Neuronal stem cell (in vitro differentiated cells): ENCODE data around the gene SPR.

ENCODE experiments used
- DNase-seq: peaks from one replicate; pipeline ENCODE4 v3.0.0-alpha.2; 2013; ENCODE audit warnings: low spot score
- H2AFZ ChIP-seq: one replicate; pipeline ENCODE4 v1.6.1; 2013; ENCODE audit warnings: mild to moderate bottlenecking, low read length, inconsistent platforms
- H2AK5ac ChIP-seq: 2 replicates; pipeline ENCODE4 v1.6.1; 2013; ENCODE audit warnings: low read depth, mild to moderate bottlenecking, inconsistent platforms, low read length, moderate library complexity, mixed read lengths
- H2BK120ac ChIP-seq: 2 replicates; pipeline ENCODE4 v1.6.1; 2013; ENCODE audit warnings: low read depth, mild to moderate bottlenecking, inconsistent platforms, low read length, moderate library complexity, mixed read lengths
- H2BK12ac ChIP-seq: one replicate; pipeline ENCODE4 v1.6.1; 2013; ENCODE audit warnings: low read length, inconsistent platforms
- H2BK15ac ChIP-seq: 2 replicates; pipeline ENCODE4 v1.6.1; 2013; ENCODE audit warnings: mild to moderate bottlenecking, low read length, inconsistent platforms, mixed read lengths
- H2BK5ac ChIP-seq: one replicate; pipeline ENCODE4 v1.6.1; 2013; ENCODE audit warnings: inconsistent platforms, mild to moderate bottlenecking, low read length, moderate library complexity
- H3K14ac ChIP-seq: one replicate; pipeline ENCODE4 v1.6.1; 2013; ENCODE audit warnings: low read length, inconsistent platforms
- H3K18ac ChIP-seq: 2 replicates; pipeline ENCODE4 v1.6.1; 2013; ENCODE audit warnings: low read length, inconsistent platforms
- H3K23ac ChIP-seq: 2 replicates; pipeline ENCODE4 v1.6.1; 2013; ENCODE audit warnings: low read depth, mild to moderate bottlenecking, mixed read lengths, low read length, inconsistent platforms; ENCODE audit not compliant: poor library complexity
- H3K27ac ChIP-seq: replicated peaks from 3 replicates; pipeline ENCODE4 v1.5.1; 2013; ENCODE audit warnings: low read length, inconsistent platforms
- H3K27me3 ChIP-seq, 3 experiments: 2 replicates each; pipeline ENCODE4 v1.6.1; 2013; ENCODE audit warnings: low read length in 3 of 3, mild to moderate bottlenecking in 2 of 3, inconsistent platforms in 1 of 3, low read depth in 1 of 3, mixed read lengths in 1 of 3, moderate library complexity in 1 of 3; ENCODE audit not compliant: control insufficient read depth in 3 of 3, insufficient read depth in 3 of 3
- H3K36me3 ChIP-seq, 2 donors: replicated peaks in 1 of 2; 2 replicates each; pipeline ENCODE4 v1.6.1; 2013; ENCODE audit warnings: low read length in 2 of 2; ENCODE audit not compliant: control insufficient read depth in 2 of 2, insufficient read depth in 2 of 2
- H3K4ac ChIP-seq: 2 replicates; pipeline ENCODE4 v1.6.1; 2013; ENCODE audit warnings: inconsistent platforms, mild to moderate bottlenecking, low read length, moderate library complexity
- H3K4me1 ChIP-seq, 2 donors: 1 replicate in 1 of 2; 2 replicates in 1 of 2; pipeline ENCODE4 v1.6.1; 2013; ENCODE audit warnings: low read length in 2 of 2, low read depth in 1 of 2; ENCODE audit not compliant: control insufficient read depth in 2 of 2, insufficient read depth in 1 of 2
- H3K4me2 ChIP-seq: one replicate; pipeline ENCODE4 v1.6.1; 2013; ENCODE audit warnings: mild to moderate bottlenecking, low read length, inconsistent platforms; ENCODE audit not compliant: insufficient read depth, poor library complexity, severe bottlenecking
- H3K4me3 ChIP-seq, 2 donors: 2 replicates each; pipeline ENCODE4 v1.5.1; 2013; ENCODE audit warnings: low read length in 2 of 2, mild to moderate bottlenecking in 2 of 2, inconsistent platforms in 1 of 2, moderate library complexity in 1 of 2
- H3K79me1 ChIP-seq: one replicate; pipeline ENCODE4 v1.6.1; 2013; ENCODE audit warnings: low read depth, mild to moderate bottlenecking, inconsistent platforms, low read length, moderate library complexity
- H3K9ac ChIP-seq: one replicate; pipeline ENCODE4 v1.6.1; 2013; ENCODE audit warnings: mild to moderate bottlenecking, low read depth, low read length, inconsistent platforms; ENCODE audit not compliant: poor library complexity
- H3K9me3 ChIP-seq, 2 donors: replicated peaks in 1 of 2; 2 replicates each; pipeline versions ENCODE3 to v1.6.1; 2013; ENCODE audit warnings: low read length in 2 of 2, mild to moderate bottlenecking in 2 of 2, inconsistent platforms in 1 of 2, low read depth in 1 of 2, mixed read lengths in 1 of 2, moderate library complexity in 1 of 2; ENCODE audit not compliant: control insufficient read depth in 2 of 2, insufficient read depth in 1 of 2
- H4K8ac ChIP-seq: one replicate; pipeline ENCODE4 v1.6.1; 2013; ENCODE audit warnings: low read depth, mild to moderate bottlenecking, inconsistent platforms, low read length, moderate library complexity
- H4K91ac ChIP-seq: one replicate; pipeline ENCODE4 v1.6.1; 2013; ENCODE audit warnings: low read length, low read depth, mild to moderate bottlenecking, inconsistent platforms; ENCODE audit not compliant: poor library complexity
- WGBS, 2 donors: extraction: QIAGEN DNeasy Blood & Tissue Kit; methylation state at CpG; one replicate each; pipeline ENCODE4 v1.1.7; 2013; ENCODE audit warnings: missing lambda C conversion rate in 2 of 2, mixed read lengths in 1 of 2; ENCODE audit not compliant: insufficient read length in 2 of 2, insufficient replicate concordance in 1 of 2; ENCODE audit errors: extremely low coverage in 2 of 2; 5-methylcytosine and 5-hydroxymethylcytosine counted together

Gene SPR

GRCh38 chr2:72908741-72909140, 21.5 kb downstream of the SPR start:
- no peak overlapping the region for H2BK5ac ChIP-seq
- no peaks in the 10 kb centered on the region for H3K79me1 ChIP-seq
- no peak overlapping the region for H3K23ac ChIP-seq
- H3K4me3 ChIP-seq = no peak overlapping the region
- no peak overlapping the region for H2BK12ac ChIP-seq
- H2AFZ ChIP-seq = no peak overlapping the region
- H4K91ac ChIP-seq = no peak overlapping the region
- no peak overlapping the region for H3K4ac ChIP-seq
- no peak overlapping the region for H2BK120ac ChIP-seq
- no peaks in the 10 kb centered on the region for H3K36me3 ChIP-seq
- no CpG with 5 or more reads among the region's 3 CpGs for WGBS, 2 donors
- H3K9ac ChIP-seq = no peak overlapping the region
- no peak overlapping the region for H3K4me2 ChIP-seq
- H4K8ac ChIP-seq = no peak overlapping the region
- H3K27me3 ChIP-seq = peaks cover 0 to 83% (median 18%) of the 10 kb centered on the region in 3 experiments
- no peak overlapping the region for H3K14ac ChIP-seq
- H3K9me3 ChIP-seq = peaks cover 2 to 6% of the 10 kb centered on the region in 2 donors
- H2AK5ac ChIP-seq = no peak overlapping the region
- H2BK15ac ChIP-seq = no peak overlapping the region
- peaks cover 0 to 3% of the 10 kb centered on the region in 2 donors for H3K4me1 ChIP-seq
- no peak overlapping the region for H3K27ac ChIP-seq
- no peak overlapping the region for H3K18ac ChIP-seq
- no peak for DNase-seq

- Histone ChIP-seq H3K23ac (no peak overlapping the region), H2BK15ac (no peak overlapping the region), H3K36me3 (no peaks in the 10 kb centered on the region), H2BK12ac (no peak overlapping the region), H4K91ac (no peak overlapping the region), H4K8ac (no peak overlapping the region), H3K9ac (no peak overlapping the region), H3K9me3 (peaks cover under 1% of the 10 kb centered on the region in 2 donors), H2AK5ac (no peak overlapping the region), H2BK120ac (no peak overlapping the region), H3K18ac (no peak overlapping the region), H3K4me3 (peak overlapping the region in 1 of 2 donors; percentile 30), H3K79me1 (no peaks in the 10 kb centered on the region), H3K14ac (no peak overlapping the region), H2BK5ac (no peak overlapping the region), H3K27ac (no peak overlapping the region), H3K4ac (no peak overlapping the region), H3K27me3 (peaks cover 0 to 87% (median 40%) of the 10 kb centered on the region in 3 experiments), H2AFZ (no peak overlapping the region), H3K4me1 (peaks cover under 1 to 18% of the 10 kb centered on the region in 2 donors), H3K4me2 (no peak overlapping the region)
- no CpG with 5 or more reads among the region's 1 CpG for WGBS, 2 donors
- no peak for DNase-seq
Measured at GRCh38 chr2:72911256-72911655, 24.0 kb downstream of the SPR start.

DNA sequence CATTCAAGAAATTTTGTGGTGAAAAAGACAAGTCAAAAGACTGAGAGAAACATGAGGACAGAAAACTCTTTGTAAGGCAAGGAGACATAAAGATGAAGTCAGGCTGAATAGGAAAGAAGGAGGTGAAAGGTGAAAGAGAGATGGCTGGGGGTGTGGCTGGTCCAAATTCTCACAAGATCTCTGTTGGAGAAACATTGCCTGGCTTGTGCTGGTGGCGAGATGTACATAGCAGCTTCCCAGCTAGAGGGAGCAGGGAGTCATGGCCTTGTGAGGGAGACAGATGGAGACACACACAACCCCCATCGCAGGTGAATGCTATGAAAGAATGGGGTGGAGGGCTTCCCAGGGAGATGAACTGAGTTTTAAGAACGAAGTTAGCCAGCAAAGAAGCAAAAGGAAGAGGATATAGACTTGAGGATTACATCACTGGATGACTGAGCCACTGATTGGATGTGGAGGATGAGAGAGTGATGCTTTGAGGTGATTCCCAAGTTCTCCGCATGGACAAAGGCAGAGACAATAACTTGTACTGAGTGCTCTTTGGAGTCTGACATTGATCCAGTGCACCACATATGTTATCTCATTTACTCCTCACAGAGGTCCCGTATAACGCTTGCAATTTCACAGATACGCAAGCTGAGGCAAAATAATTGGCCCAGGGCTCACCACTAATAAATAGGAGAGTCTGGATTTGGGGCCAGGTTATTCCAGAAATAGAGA, 26.4 kb downstream of the SPR start:
- Histone ChIP-seq H3K36me3 (no peaks in the 10 kb centered on the region), H2BK120ac (no peak overlapping the region), H3K4ac (no peak overlapping the region), H3K18ac (peak overlapping the region; percentile 78), H2AFZ (no peak overlapping the region), H4K91ac (no peak overlapping the region), H3K27ac (no peak overlapping the region), H3K79me1 (peaks cover 3% of the 10 kb centered on the region), H4K8ac (no peak overlapping the region), H3K27me3 (peaks cover 5 to 96% (median 58%) of the 10 kb centered on the region in 3 experiments), H3K4me2 (no peak overlapping the region), H2AK5ac (peak overlapping the region; percentile 77), H3K23ac (no peak overlapping the region), H3K4me3 (no peak overlapping the region), H2BK15ac (no peak overlapping the region), H3K14ac (no peak overlapping the region), H3K9me3 (no peaks in the 10 kb centered on the region), H2BK12ac (no peak overlapping the region), H3K9ac (no peak overlapping the region), H2BK5ac (no peak overlapping the region), H3K4me1 (peaks cover 6 to 23% of the 10 kb centered on the region in 2 donors)
- no peak for DNase-seq
- no CpG with 5 or more reads among the region's 7 CpGs for WGBS, 2 donors

DNA sequence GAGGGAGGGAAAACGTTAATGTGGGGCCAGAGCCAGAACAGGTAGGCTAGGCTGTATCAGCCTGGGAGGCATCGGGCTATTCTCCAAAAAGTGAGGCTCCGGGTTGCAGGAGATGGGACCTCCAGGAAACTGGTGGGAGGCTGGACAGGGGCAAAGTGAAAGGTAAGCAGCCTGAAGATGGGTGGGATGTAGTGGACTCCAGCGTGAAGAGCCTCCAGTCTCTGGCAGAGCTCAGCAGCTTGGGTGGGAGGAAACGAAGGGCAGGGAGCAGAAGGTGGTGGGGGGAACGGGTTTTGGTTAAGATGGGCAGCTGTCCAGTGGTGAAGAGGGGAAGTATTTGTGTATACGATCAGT, 27.0 kb downstream of the SPR start:
- Histone ChIP-seq H4K91ac (no peak overlapping the region), H3K27ac (no peak overlapping the region), H3K4me2 (no peak overlapping the region), H2AFZ (no peak overlapping the region), H3K4ac (no peak overlapping the region), H3K18ac (peak overlapping the region; percentile 78), H3K9ac (no peak overlapping the region), H3K79me1 (peaks cover 3% of the 10 kb centered on the region), H2BK12ac (no peak overlapping the region), H3K27me3 (peaks cover 7 to 98% (median 64%) of the 10 kb centered on the region in 3 experiments), H3K4me3 (no peak overlapping the region), H2AK5ac (peak overlapping the region; percentile 77), H2BK5ac (no peak overlapping the region), H3K14ac (peak overlapping the region; percentile 82), H3K4me1 (peaks cover 8 to 23% of the 10 kb centered on the region in 2 donors), H3K23ac (no peak overlapping the region), H2BK120ac (no peak overlapping the region), H2BK15ac (no peak overlapping the region), H3K9me3 (no peaks in the 10 kb centered on the region), H4K8ac (no peak overlapping the region), H3K36me3 (no peaks in the 10 kb centered on the region)
- no CpG with 5 or more reads among the region's 7 CpGs for WGBS, 2 donors
- DNase-seq = no peak
